Neural progenitor cell (in vitro differentiated cells): ENCODE data around the gene CHGA. TPM values are rescaled to one million over a fixed set of nuclear protein-coding genes. Genes with fewer than 3 reads are reported as not detected.

Source experiments
- DNase-seq: peaks from one replicate; pipeline ENCODE4 v3.0.0-alpha.2; 2016; ENCODE audit warnings: low spot score
- H2AFZ ChIP-seq: fragments of 200-600 bp; sonication (generic); replicated peaks from 2 replicates; pipeline ENCODE4 v1.6.1; 2016; ENCODE audit warnings: antibody characterized with exemption
- H3F3A ChIP-seq: fragments of 200-600 bp; sonication (generic); 2 replicates; pipeline ENCODE4 v1.6.1; 2016; ENCODE audit warnings: antibody characterized with exemption, low read depth
- H3K27ac ChIP-seq: fragments of 200-600 bp; sonication (generic); 2 replicates; pipeline ENCODE4 v1.5.1; 2016; ENCODE audit warnings: mild to moderate bottlenecking
- H3K27me3 ChIP-seq: fragments of 200-600 bp; sonication (generic); 2 replicates; pipeline ENCODE4 v1.6.1; 2016; ENCODE audit warnings: mild to moderate bottlenecking, moderate library complexity
- H3K36me3 ChIP-seq: fragments of 200-600 bp; sonication (generic); 2 replicates; pipeline ENCODE4 v1.5.1; 2016
- H3K4me1 ChIP-seq: fragments of 200-600 bp; sonication (generic); 2 replicates; pipeline ENCODE4 v1.6.1; 2016; ENCODE audit warnings: mixed run types
- H3K4me2 ChIP-seq: fragments of 200-600 bp; sonication (generic); 2 replicates; pipeline ENCODE4 v1.6.1; 2016
- H3K4me3 ChIP-seq: fragments of 200-600 bp; sonication (generic); 2 replicates; pipeline ENCODE4 v1.5.1; 2016
- H3K79me2 ChIP-seq: fragments of 200-600 bp; sonication (generic); 2 replicates; pipeline ENCODE4 v1.6.1; 2016; ENCODE audit warnings: low read depth
- H3K9ac ChIP-seq: fragments of 200-600 bp; sonication (generic); 2 replicates; pipeline ENCODE4 v1.6.1; 2016
- H3K9me3 ChIP-seq: fragments of 200-600 bp; sonication (generic); 2 replicates; pipeline ENCODE4 v1.5.1; 2016; ENCODE audit warnings: low read depth
- H4K20me1 ChIP-seq: fragments of 200-600 bp; sonication (generic); 2 replicates; pipeline ENCODE4 v1.6.1; 2016; ENCODE audit warnings: low read depth
- H3K27ac Mint-ChIP-seq: 3 replicates; pipeline ENCODE4 v1.8.0; 2021; ENCODE audit warnings: mixed read lengths
- H3K27me3 Mint-ChIP-seq: 2 replicates; pipeline ENCODE4 v1.8.0; 2022; ENCODE audit warnings: low read depth, mild to moderate bottlenecking, inconsistent platforms, moderate library complexity, mixed read lengths; ENCODE audit not compliant: insufficient read depth
- H3K36me3 Mint-ChIP-seq: 3 replicates; pipeline ENCODE4 v1.8.0; 2021; ENCODE audit warnings: mixed read lengths
- H3K4me1 Mint-ChIP-seq: 3 replicates; pipeline ENCODE4 v1.8.0; 2021; ENCODE audit warnings: mixed read lengths
- H3K4me3 Mint-ChIP-seq: 3 replicates; pipeline ENCODE4 v1.8.0; 2021; ENCODE audit warnings: mild to moderate bottlenecking, moderate library complexity, mixed read lengths
- H3K9me3 Mint-ChIP-seq: 3 replicates; pipeline ENCODE4 v1.8.0; 2020; ENCODE audit warnings: mixed read lengths
- CTCF ChIP-seq: fragments of 200-600 bp; sonication (generic); IDR thresholded peaks from 2 replicates; pipeline ENCODE4 v1.5.1; 2017; ENCODE audit warnings: antibody characterized with exemption, mild to moderate bottlenecking
- EZH2 ChIP-seq: fragments of 200-600 bp; sonication (generic); IDR thresholded peaks from 2 replicates; pipeline ENCODE4 v1.6.1; 2017; ENCODE audit warnings: antibody characterized with exemption, mild to moderate bottlenecking, moderate library complexity
- EZH2phosphoT487 ChIP-seq: fragments of 200-600 bp; sonication (generic); IDR thresholded peaks from 2 replicates; pipeline ENCODE4 v1.6.1; 2017; ENCODE audit warnings: antibody characterized with exemption
- total RNA-seq: library from RNA; depleted of rRNA; stranded (reverse); fragments of >200 nt; gene quantifications from 2 replicates; pipeline ENCODE4 v1.2.3, GENCODE V29; 2015; ENCODE audit warnings: low replicate concordance

CHGA gene
- total RNA-seq, 1 donor from 2014 or later: not detected

GRCh38 chr14:92944976-92945375, 22.0 kb downstream of the CHGA start:
- Histone ChIP-seq H2AFZ (no peak overlapping the region), H3K4me3 (no peak overlapping the region), H3K27ac (no peak overlapping the region), H3K4me1 (no peaks in the 10 kb centered on the region), H3F3A (no peaks in the 10 kb centered on the region), H3K9me3 (no peaks in the 10 kb centered on the region), H3K4me2 (no peak overlapping the region), H3K79me2 (no peaks in the 10 kb centered on the region), H4K20me1 (no peaks in the 10 kb centered on the region), H3K27me3 (no peaks in the 10 kb centered on the region), H3K36me3 (no peaks in the 10 kb centered on the region), H3K9ac (no peak overlapping the region)
- H3K4me3 Mint-ChIP-seq: peak overlapping the region; percentile 4
- peak overlapping the region; percentile 78 for H3K27ac Mint-ChIP-seq
- no peaks in the 10 kb centered on the region for H3K4me1 Mint-ChIP-seq
- no peak for DNase-seq
- peaks cover 2% of the 10 kb centered on the region for H3K36me3 Mint-ChIP-seq
- H3K9me3 Mint-ChIP-seq: no peaks in the 10 kb centered on the region
- H3K27me3 Mint-ChIP-seq: peaks cover 9% of the 10 kb centered on the region
- no peak for TF ChIP-seq CTCF
- no peak for TF ChIP-seq EZH2phosphoT487
- no peak for TF ChIP-seq EZH2

GRCh38 chr14:92945544-92945943, 22.6 kb downstream of the CHGA start:
- Mint-ChIP-seq H3K9me3 (no peaks in the 10 kb centered on the region), H3K4me3 (no peak overlapping the region), H3K4me1 (no peaks in the 10 kb centered on the region), H3K27ac (no peak overlapping the region), H3K36me3 (peaks cover 2% of the 10 kb centered on the region), H3K27me3 (peaks cover 7% of the 10 kb centered on the region)
- Histone ChIP-seq H3K4me3 (no peak overlapping the region), H3K36me3 (no peaks in the 10 kb centered on the region), H3K27me3 (no peaks in the 10 kb centered on the region), H3K9me3 (no peaks in the 10 kb centered on the region), H3K4me2 (no peak overlapping the region), H3K4me1 (no peaks in the 10 kb centered on the region), H3F3A (no peaks in the 10 kb centered on the region), H2AFZ (no peak overlapping the region), H3K27ac (no peak overlapping the region), H3K79me2 (no peaks in the 10 kb centered on the region), H4K20me1 (no peaks in the 10 kb centered on the region), H3K9ac (no peak overlapping the region)
- DNase-seq: no peak
- TF ChIP-seq EZH2phosphoT487: no peak
- TF ChIP-seq CTCF: no peak
- TF ChIP-seq EZH2: no peak

- H3K27ac Mint-ChIP-seq: no peak overlapping the region
- Histone ChIP-seq H4K20me1 (no peaks in the 10 kb centered on the region), H2AFZ (no peak overlapping the region), H3K4me3 (no peak overlapping the region), H3K27me3 (no peaks in the 10 kb centered on the region), H3K9me3 (no peaks in the 10 kb centered on the region), H3K4me2 (no peak overlapping the region), H3K79me2 (no peaks in the 10 kb centered on the region), H3F3A (no peaks in the 10 kb centered on the region), H3K36me3 (no peaks in the 10 kb centered on the region), H3K4me1 (no peaks in the 10 kb centered on the region), H3K27ac (no peak overlapping the region), H3K9ac (no peak overlapping the region)
- no peaks in the 10 kb centered on the region for H3K9me3 Mint-ChIP-seq
- peaks cover 2% of the 10 kb centered on the region for H3K36me3 Mint-ChIP-seq
- H3K4me3 Mint-ChIP-seq: no peak overlapping the region
- DNase-seq: no peak
- peaks cover 7% of the 10 kb centered on the region for H3K27me3 Mint-ChIP-seq
- no peaks in the 10 kb centered on the region for H3K4me1 Mint-ChIP-seq
- TF ChIP-seq CTCF (no peak), EZH2 (no peak), EZH2phosphoT487 (no peak)
Measured at GRCh38 chr14:92945959-92946846, 23.3 kb downstream of the CHGA start.
